PC-3 (cell line): ENCODE data around the gene SNX27.

Experiments used
- CTCF ChIP-seq: fragments of 300-600 bp; sonication (generic); conservative IDR thresholded peaks from 2 replicates; pipeline ENCODE4 v1.5.1; 2017; ENCODE audit warnings: antibody characterized with exemption, low read depth, mild to moderate bottlenecking, low read length
- EZH2phosphoT487 ChIP-seq: fragments of 300-600 bp; sonication (generic); IDR thresholded peaks from 2 replicates; pipeline ENCODE4 v1.6.1; 2018; ENCODE audit warnings: mild to moderate bottlenecking, antibody characterized with exemption, low read length, borderline replicate concordance

DNA sequence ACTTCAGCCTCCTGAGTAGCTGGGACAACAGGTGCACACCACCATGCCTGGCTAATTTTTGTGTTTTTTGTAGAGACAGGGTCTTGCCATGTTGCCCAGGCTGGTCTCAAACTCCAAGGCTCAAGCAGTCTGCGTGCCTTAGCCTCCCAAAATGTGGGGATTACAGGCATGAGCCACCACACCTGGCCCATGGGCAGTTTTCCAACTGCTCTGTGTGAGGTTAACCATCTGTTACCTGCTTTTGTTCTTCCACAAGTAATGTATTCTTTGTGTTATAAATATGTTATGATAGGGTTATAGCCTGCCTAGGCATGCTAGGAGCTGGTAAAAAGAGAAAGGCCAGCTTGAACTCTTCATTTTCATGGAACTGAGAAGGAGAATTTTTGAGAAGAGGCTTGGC lies 41.0 kb upstream of the SNX27 start:
- TF ChIP-seq CTCF (no peak), EZH2phosphoT487 (no peak)
